Measurements from ENCODE around the gene PLPPR1.
"Not testable (repeated sequence)": the region's sequence is repeated elsewhere in the genome, so short reads cannot be mapped to it uniquely, and the experiment has no call there.

PLPPR1 gene

DNA sequence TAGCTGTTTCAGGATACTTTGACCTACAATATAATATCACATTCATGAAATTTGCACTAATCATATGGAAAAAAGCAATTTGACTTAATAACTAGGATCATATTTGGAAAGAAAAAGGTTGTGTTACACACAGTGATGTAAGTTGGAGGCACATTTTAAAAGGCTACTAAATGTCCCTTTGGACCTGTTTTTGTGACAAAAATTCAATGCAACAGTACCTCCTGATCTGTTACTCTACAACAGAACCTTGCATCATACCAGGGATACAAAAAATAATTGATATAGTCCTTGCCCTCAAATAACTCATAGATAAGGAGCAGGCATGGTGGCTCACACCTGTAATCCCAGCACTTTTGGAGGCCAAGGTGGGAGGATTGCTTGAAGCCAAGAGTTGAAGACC is 289.2 kb downstream of the PLPPR1 start:
- Histone ChIP-seq H3K36me3 (ENCODE audit: control insufficient read depth, insufficient read depth, low read length) (no peaks in the 10 kb centered on the region), H3K4me3 (ENCODE audit: extremely low read depth, insufficient read depth, low read length, poor library complexity, severe bottlenecking) (no peak overlapping the region), H3K4me1 (ENCODE audit: control insufficient read depth, insufficient read depth, low read length, poor library complexity, severe bottlenecking) (no peaks in the 10 kb centered on the region), H3K27ac (ENCODE audit: low read depth, low read length, severe bottlenecking) (no peak overlapping the region), H3K9me3 (ENCODE audit: control insufficient read depth, low read length) (no peaks in the 10 kb centered on the region)

DNA sequence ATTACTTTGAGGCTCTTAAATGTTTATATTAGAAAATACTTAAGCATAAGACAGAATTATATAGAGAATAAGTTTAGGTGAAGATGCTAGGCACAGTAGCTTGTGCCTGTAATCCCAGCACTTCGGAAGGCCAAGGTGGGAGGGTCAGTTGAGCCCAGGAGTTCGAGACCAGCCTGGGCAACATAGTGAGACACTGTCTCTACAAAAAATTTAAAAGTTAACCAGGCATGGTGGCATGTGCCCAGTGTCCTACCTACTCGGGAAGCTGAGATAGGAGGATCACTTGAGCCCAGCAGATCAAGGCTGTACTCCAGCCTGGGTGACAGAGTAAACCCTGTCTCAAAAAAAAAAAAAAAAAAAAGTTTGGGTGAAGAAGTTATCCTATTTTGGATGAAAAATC is 294.6 kb downstream of the PLPPR1 start:
- Histone ChIP-seq H3K9me3 (ENCODE audit: control insufficient read depth, low read length) (peaks cover 5% of the 10 kb centered on the region), H3K4me3 (ENCODE audit: extremely low read depth, insufficient read depth, low read length, poor library complexity, severe bottlenecking) (no peak overlapping the region), H3K36me3 (ENCODE audit: control insufficient read depth, insufficient read depth, low read length) (no peaks in the 10 kb centered on the region), H3K4me1 (ENCODE audit: control insufficient read depth, insufficient read depth, low read length, poor library complexity, severe bottlenecking) (no peaks in the 10 kb centered on the region), H3K27ac (ENCODE audit: low read depth, low read length, severe bottlenecking) (no peak overlapping the region)
- 75 to 89% methylated on average over 3 of the region's 3 CpGs for WGBS, 2 experiments (ENCODE audit: insufficient coverage in 2 of 2)

DNA sequence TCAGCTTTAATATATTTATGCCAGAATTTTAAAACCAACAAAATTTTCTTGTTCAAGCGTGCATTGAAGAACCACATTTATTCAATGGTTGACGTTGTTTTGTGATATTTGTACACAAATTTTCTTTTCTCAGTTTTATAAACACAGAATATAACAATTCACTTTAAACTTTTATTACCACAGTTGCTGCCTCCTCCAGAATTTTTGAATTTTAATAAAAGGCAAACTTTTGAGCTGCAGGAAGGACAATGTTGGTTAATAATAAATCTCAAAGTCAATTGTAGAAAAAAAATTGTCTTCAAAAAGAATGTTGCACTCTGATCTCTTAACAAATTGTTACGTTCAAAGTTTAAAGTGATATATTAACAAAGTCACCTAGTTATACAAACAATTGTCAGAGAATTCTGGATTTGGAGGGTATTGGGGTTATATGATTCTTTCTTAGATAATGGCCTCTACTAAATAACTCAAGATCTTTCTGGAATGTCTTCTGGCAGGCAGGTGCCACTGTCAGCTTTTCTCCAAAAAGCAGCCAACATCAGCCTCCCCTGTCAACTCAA is 295.8 kb downstream of the PLPPR1 start:
- WGBS, 2 experiments (ENCODE audit: insufficient coverage in 2 of 2) = no CpG with 5 or more reads among the region's 3 CpGs

DNA sequence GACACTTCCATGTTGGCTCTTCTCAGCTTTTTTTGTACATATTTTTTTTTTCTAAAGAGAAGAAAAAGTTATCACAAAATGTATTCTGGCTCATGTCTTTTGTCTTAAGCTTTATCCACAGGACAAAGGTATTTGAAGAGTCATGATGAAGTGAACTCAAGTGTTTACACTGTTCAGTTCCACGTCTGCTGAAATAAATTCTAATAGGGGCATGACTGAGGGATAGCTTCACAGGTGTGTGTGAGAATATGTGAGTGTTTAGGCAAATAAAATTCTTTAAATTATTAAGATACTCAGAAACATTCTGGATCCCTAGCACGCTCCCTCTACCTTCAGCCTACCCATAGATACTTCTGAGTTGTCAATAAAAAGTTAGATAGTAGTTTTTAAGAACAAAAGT is 296.5 kb downstream of the PLPPR1 start:
- Histone ChIP-seq H3K4me3 (ENCODE audit: extremely low read depth, insufficient read depth, low read length, poor library complexity, severe bottlenecking) (no peak overlapping the region), H3K9me3 (ENCODE audit: control insufficient read depth, low read length) (peaks cover 5% of the 10 kb centered on the region), H3K4me1 (ENCODE audit: control insufficient read depth, insufficient read depth, low read length, poor library complexity, severe bottlenecking) (no peaks in the 10 kb centered on the region), H3K27ac (ENCODE audit: low read depth, low read length, severe bottlenecking) (no peak overlapping the region), H3K36me3 (ENCODE audit: control insufficient read depth, insufficient read depth, low read length) (no peaks in the 10 kb centered on the region)
- WGBS, 2 experiments (ENCODE audit: insufficient coverage in 2 of 2) = 100% methylated on average over 1 of the region's 2 CpGs; no CpG with 5 or more reads in 1 of the 2 experiments

More for the DNA sequence above, 295.8 kb downstream of the PLPPR1 start:
- Histone ChIP-seq H3K4me1 (ENCODE audit: control insufficient read depth, insufficient read depth, low read length, poor library complexity, severe bottlenecking) (no peaks in the 10 kb centered on the region), H3K27ac (ENCODE audit: low read depth, low read length, severe bottlenecking) (no peak overlapping the region), H3K36me3 (ENCODE audit: control insufficient read depth, insufficient read depth, low read length) (no peaks in the 10 kb centered on the region), H3K4me3 (ENCODE audit: extremely low read depth, insufficient read depth, low read length, poor library complexity, severe bottlenecking) (no peak overlapping the region), H3K9me3 (ENCODE audit: control insufficient read depth, low read length) (peaks cover 5% of the 10 kb centered on the region)

DNA sequence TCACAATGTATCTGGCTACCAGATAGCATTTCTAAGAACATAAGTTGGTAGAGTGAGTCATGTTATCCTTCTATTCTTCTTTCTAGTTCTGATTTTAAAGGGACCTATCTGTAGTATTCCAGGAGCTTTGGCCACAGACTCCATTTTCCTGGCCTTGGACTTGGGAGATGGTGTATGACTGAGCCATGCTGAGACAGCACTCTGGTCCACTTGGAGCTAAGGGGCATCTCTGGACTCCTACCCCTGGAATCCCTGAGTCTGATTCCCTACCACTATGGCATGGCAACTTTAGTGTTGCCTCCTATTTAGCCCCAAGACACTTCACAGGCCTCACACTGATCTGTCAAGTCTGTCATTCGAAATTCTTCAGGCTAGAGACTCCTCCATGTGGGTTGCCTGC is 297.5 kb downstream of the PLPPR1 start:
- H3K9me3 ChIP-seq (ENCODE audit: control insufficient read depth, low read length) = peaks cover 5% of the 10 kb centered on the region
- H3K27ac ChIP-seq (ENCODE audit: low read depth, low read length, severe bottlenecking) = no peak overlapping the region
- H3K4me1 ChIP-seq (ENCODE audit: control insufficient read depth, insufficient read depth, low read length, poor library complexity, severe bottlenecking) = no peaks in the 10 kb centered on the region
- no peaks in the 10 kb centered on the region for H3K36me3 ChIP-seq (ENCODE audit: control insufficient read depth, insufficient read depth, low read length)
- H3K4me3 ChIP-seq (ENCODE audit: extremely low read depth, insufficient read depth, low read length, poor library complexity, severe bottlenecking) = no peak overlapping the region
- WGBS, 2 experiments (ENCODE audit: insufficient coverage in 2 of 2) = 83 to 91% methylated on average over 1 of the region's 1 CpG

DNA sequence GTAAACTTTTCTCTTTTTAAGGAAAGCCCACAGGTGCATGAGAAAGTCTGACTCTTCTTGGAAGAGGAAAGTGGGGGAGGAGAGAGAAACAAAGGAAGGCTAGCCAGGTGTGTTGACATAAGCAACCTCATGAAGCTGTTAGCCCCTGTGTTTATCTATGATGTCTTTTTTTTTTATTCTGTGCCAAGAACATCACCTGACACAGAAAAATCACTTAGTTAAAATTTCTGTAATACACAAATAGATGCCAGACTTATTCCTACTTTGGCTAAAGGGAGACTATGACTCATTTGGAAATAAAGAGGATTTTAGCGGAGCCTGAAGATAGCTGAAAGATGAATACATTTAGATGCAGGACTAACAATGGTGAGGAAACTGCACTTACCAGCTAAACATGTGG is 298.0 kb downstream of the PLPPR1 start:
- 100% methylated on average over 1 of the region's 1 CpG for whole genome bisulfite sequencing, 2 experiments (ENCODE audit: insufficient coverage in 2 of 2)
- no peak overlapping the region for H3K4me3 ChIP-seq (ENCODE audit: extremely low read depth, insufficient read depth, low read length, poor library complexity, severe bottlenecking)
- no peak overlapping the region for H3K27ac ChIP-seq (ENCODE audit: low read depth, low read length, severe bottlenecking)
- H3K4me1 ChIP-seq (ENCODE audit: control insufficient read depth, insufficient read depth, low read length, poor library complexity, severe bottlenecking) = no peaks in the 10 kb centered on the region
- peaks cover 5% of the 10 kb centered on the region for H3K9me3 ChIP-seq (ENCODE audit: control insufficient read depth, low read length)
- H3K36me3 ChIP-seq (ENCODE audit: control insufficient read depth, insufficient read depth, low read length) = no peaks in the 10 kb centered on the region

DNA sequence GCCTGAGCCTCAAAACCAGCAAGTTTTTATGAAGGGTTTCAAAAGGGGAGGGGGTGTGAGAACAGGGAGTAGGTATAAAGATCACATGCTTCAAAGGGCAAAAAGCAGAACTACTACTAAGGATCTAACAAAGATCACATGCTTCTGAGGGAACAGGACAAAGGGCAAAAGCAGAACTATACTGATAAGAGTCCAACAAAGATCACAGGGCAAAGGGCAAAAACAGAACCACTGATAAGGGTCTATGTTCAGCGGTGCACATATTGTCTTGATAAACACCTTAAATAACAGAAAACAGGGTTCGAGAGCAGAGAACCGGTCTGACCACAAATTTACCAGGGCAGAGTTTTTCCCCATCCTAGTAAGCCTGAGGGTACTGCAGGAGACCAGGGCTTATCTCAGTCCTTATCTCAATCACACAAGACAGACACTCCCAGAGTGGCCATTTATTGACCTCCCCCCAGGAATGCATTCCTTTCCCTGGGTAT is 298.9 kb downstream of the PLPPR1 start:
- not testable (repeated sequence) for H3K4me3 ChIP-seq (ENCODE audit: extremely low read depth, insufficient read depth, low read length, poor library complexity, severe bottlenecking); H3K4me1 ChIP-seq (ENCODE audit: control insufficient read depth, insufficient read depth, low read length, poor library complexity, severe bottlenecking); H3K36me3 ChIP-seq (ENCODE audit: control insufficient read depth, insufficient read depth, low read length); H3K27ac ChIP-seq (ENCODE audit: low read depth, low read length, severe bottlenecking); H3K9me3 ChIP-seq (ENCODE audit: control insufficient read depth, low read length)
- WGBS, 2 experiments (ENCODE audit: insufficient coverage in 2 of 2) = 77 to 100% methylated on average over 1 to 3 of the region's 3 CpGs

DNA sequence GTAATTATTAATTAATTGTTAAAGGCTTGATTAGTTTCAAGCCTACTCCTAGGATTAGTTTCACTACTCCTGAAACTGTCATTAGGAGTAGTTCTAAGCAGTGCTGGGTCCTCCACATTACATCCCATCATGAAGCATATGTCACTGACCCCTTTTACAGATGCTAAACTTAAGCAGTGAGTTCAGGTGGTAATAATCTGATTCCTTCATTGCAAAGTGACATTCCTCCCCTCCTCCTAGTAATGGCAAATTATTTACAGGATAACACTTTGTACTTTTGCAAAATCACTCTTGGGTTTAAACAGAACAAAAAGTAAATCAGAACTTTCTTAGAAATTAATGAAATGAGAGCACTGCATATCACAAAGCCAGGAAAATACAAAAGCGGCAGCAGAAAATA is 303.8 kb downstream of the PLPPR1 start:
- H3K36me3 ChIP-seq (ENCODE audit: control insufficient read depth, insufficient read depth, low read length) = no peaks in the 10 kb centered on the region
- no peaks in the 10 kb centered on the region for H3K9me3 ChIP-seq (ENCODE audit: control insufficient read depth, low read length)
- no peaks in the 10 kb centered on the region for H3K4me1 ChIP-seq (ENCODE audit: control insufficient read depth, insufficient read depth, low read length, poor library complexity, severe bottlenecking)
- WGBS, 2 experiments (ENCODE audit: insufficient coverage in 2 of 2) = no CpG with 5 or more reads among the region's 1 CpG
- H3K4me3 ChIP-seq (ENCODE audit: extremely low read depth, insufficient read depth, low read length, poor library complexity, severe bottlenecking) = no peak overlapping the region
- no peak overlapping the region for H3K27ac ChIP-seq (ENCODE audit: low read depth, low read length, severe bottlenecking)

DNA sequence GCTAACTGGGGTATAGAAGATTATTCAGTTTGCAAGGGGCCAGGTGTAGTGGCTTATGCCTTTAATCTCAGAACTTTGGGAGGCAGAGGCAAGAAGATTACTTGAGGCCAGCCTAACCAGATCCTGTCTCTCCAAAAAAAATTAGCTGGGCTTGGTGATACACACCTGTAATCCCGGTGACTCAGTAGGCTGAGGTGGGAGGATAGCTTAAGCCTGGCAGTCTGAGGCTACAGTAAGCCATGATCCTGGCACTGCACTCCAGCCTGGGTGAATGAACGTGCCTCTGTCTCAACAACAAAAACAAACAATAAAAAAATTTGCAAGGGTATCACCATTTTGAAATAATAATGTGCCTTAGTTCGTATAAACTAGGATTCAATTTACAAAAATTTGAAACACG is 305.0 kb downstream of the PLPPR1 start:
- Histone ChIP-seq H3K36me3 (ENCODE audit: control insufficient read depth, insufficient read depth, low read length) (no peaks in the 10 kb centered on the region), H3K9me3 (ENCODE audit: control insufficient read depth, low read length) (no peaks in the 10 kb centered on the region), H3K4me1 (ENCODE audit: control insufficient read depth, insufficient read depth, low read length, poor library complexity, severe bottlenecking) (no peaks in the 10 kb centered on the region), H3K27ac (ENCODE audit: low read depth, low read length, severe bottlenecking) (no peak overlapping the region), H3K4me3 (ENCODE audit: extremely low read depth, insufficient read depth, low read length, poor library complexity, severe bottlenecking) (no peak overlapping the region)
- WGBS, 2 experiments (ENCODE audit: insufficient coverage in 2 of 2) = 92 to 93% methylated on average over 1 to 3 of the region's 4 CpGs

DNA sequence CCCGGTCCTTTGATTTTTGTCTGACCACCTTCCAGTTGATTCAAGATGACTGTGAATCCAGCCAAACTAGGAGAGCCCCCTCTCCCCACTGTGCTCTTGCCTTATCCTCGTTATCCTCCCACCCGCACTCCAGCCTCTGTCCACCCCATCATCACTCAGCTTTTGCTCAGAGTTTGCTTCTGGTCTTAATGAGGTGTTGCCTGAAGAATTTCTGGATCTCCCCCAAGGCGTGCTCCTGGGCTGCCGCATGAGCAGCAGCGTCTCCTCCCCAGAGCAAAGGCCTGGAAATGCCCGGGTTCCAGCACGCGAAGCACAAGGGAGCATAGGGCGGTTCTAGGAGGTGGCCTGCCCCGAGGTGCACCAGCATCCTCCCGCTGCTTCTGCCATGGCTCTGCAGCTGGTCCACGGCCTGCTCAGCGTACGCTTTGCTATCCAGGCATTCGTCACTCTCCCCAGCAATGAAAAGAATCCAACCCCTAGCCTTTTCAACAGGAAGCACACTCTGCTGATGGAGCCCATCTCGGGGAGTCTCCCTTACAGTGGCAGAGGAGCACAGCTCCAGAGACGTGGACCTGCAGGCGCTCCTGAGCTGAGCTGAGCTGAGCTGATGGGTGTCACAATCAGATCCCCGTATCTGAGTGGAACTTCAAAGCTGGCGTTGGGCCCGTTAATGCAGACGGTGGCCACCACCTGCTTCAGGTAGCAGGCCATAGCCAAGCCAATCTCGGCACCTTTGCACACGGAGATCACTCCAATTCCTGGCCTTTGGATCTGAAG is 305.6 kb downstream of the PLPPR1 start:
- H3K36me3 ChIP-seq (ENCODE audit: control insufficient read depth, insufficient read depth, low read length) = no peaks in the 10 kb centered on the region
- no peaks in the 10 kb centered on the region for H3K9me3 ChIP-seq (ENCODE audit: control insufficient read depth, low read length)
- no peak overlapping the region for H3K27ac ChIP-seq (ENCODE audit: low read depth, low read length, severe bottlenecking)
- 94 to 96% methylated on average over 23 of the region's 25 CpGs for WGBS, 2 experiments (ENCODE audit: insufficient coverage in 2 of 2)
- H3K4me1 ChIP-seq (ENCODE audit: control insufficient read depth, insufficient read depth, low read length, poor library complexity, severe bottlenecking) = no peaks in the 10 kb centered on the region
- H3K4me3 ChIP-seq (ENCODE audit: extremely low read depth, insufficient read depth, low read length, poor library complexity, severe bottlenecking) = no peak overlapping the region

DNA sequence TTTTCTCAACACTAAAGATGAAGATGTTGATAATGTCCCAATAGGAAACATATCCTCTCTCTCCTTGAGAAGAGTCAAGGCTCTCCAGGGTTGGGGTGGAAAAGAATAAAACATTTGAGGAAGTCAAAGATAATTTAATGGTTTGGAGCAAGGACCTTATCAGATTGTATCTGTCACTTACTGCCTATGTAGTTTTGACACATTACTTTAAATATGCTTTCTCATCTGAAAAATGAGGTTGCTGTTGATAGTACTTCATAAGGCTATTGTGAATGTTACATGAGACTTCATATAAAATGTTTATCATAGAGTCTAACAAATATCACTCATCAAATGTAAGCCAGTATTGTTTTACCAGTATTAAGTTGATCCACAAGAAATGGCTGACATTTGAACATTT is 307.6 kb downstream of the PLPPR1 start:
- no peaks in the 10 kb centered on the region for H3K9me3 ChIP-seq (ENCODE audit: control insufficient read depth, low read length)
- H3K36me3 ChIP-seq (ENCODE audit: control insufficient read depth, insufficient read depth, low read length) = no peaks in the 10 kb centered on the region
- H3K4me3 ChIP-seq (ENCODE audit: extremely low read depth, insufficient read depth, low read length, poor library complexity, severe bottlenecking) = no peak overlapping the region
- H3K4me1 ChIP-seq (ENCODE audit: control insufficient read depth, insufficient read depth, low read length, poor library complexity, severe bottlenecking) = no peaks in the 10 kb centered on the region
- no peak overlapping the region for H3K27ac ChIP-seq (ENCODE audit: low read depth, low read length, severe bottlenecking)
